ENCODE data around the gene VPS8. TPM values are rescaled to one million over a fixed set of nuclear protein-coding genes. Genes with fewer than 3 reads are reported as not detected.
A peak's percentile ranks its signal among the peaks of the same experiment; 100 is the strongest.

VPS8 gene
- total RNA-seq, 1 experiment from 2014 or later, result 29.4 TPM

GRCh38 chr3:184811663-184811998 is 335 bp upstream of the VPS8 start:
- no peak for DNase-seq (ENCODE audit: low read depth)

- no peak for DNase-seq (ENCODE audit: low read depth)
Measured at GRCh38 chr3:184812662-184813042, 686 bp downstream of the VPS8 start.

GRCh38 chr3:184813357-184813756 is 1.4 kb downstream of the VPS8 start:
- DNase-seq (ENCODE audit: low read depth), result no peak

GRCh38 chr3:184814214-184814613 is 2.2 kb downstream of the VPS8 start:
- no peak for DNase-seq (ENCODE audit: low read depth)

GRCh38 chr3:184815046-184815930 is 3.3 kb downstream of the VPS8 start:
- peak; percentile 71 for DNase-seq (ENCODE audit: low read depth)

GRCh38 chr3:184816614-184817013 is 4.6 kb downstream of the VPS8 start:
- peak; percentile 36 for DNase-seq (ENCODE audit: low read depth)

GRCh38 chr3:184820525-184820924 is 8.6 kb downstream of the VPS8 start:
- no peak for DNase-seq (ENCODE audit: low read depth)

- no peak for DNase-seq (ENCODE audit: low read depth)
Measured at GRCh38 chr3:184821034-184821433, 9.1 kb downstream of the VPS8 start.

GRCh38 chr3:184822081-184822480 is 10.1 kb downstream of the VPS8 start:
- DNase-seq (ENCODE audit: low read depth), result no peak

GRCh38 chr3:184822654-184823053 is 10.7 kb downstream of the VPS8 start:
- no peak for DNase-seq (ENCODE audit: low read depth)

GRCh38 chr3:184823990-184824389 is 12.0 kb downstream of the VPS8 start:
- no peak for DNase-seq (ENCODE audit: low read depth)

- DNase-seq (ENCODE audit: low read depth), result no peak
Measured at GRCh38 chr3:184825121-184825820, 13.3 kb downstream of the VPS8 start.

- no peak for DNase-seq (ENCODE audit: low read depth)
Measured at GRCh38 chr3:184827572-184827971, 15.6 kb downstream of the VPS8 start.

- no peak for DNase-seq (ENCODE audit: low read depth)
Measured at GRCh38 chr3:184832044-184832443, 20.1 kb downstream of the VPS8 start.

GRCh38 chr3:184832903-184833302 is 20.9 kb downstream of the VPS8 start:
- no peak for DNase-seq (ENCODE audit: low read depth)

GRCh38 chr3:184836090-184836822 is 24.3 kb downstream of the VPS8 start:
- no peak for DNase-seq (ENCODE audit: low read depth)

- no peak for DNase-seq (ENCODE audit: low read depth)
Measured at GRCh38 chr3:184842433-184842832, 30.5 kb downstream of the VPS8 start.

GRCh38 chr3:184845819-184846218 is 33.9 kb downstream of the VPS8 start:
- no peak for DNase-seq (ENCODE audit: low read depth)

GRCh38 chr3:184846496-184846895 is 34.5 kb downstream of the VPS8 start:
- DNase-seq (ENCODE audit: low read depth), result no peak

GRCh38 chr3:184848934-184849333 is 37.0 kb downstream of the VPS8 start:
- no peak for DNase-seq (ENCODE audit: low read depth)

GRCh38 chr3:184850201-184850600 is 38.2 kb downstream of the VPS8 start:
- no peak for DNase-seq (ENCODE audit: low read depth)

- no peak for DNase-seq (ENCODE audit: low read depth)
Measured at GRCh38 chr3:184857099-184857498, 45.1 kb downstream of the VPS8 start.

Measured in LHCN-M2 (cell line).